Ishikawa (cell line): ENCODE results near the gene TRIO.

Experiments used
- CEBPB ChIP-seq: IDR thresholded peaks from 2 replicates; pipeline ENCODE4 v1.6.1; 2012
- CREB1 ChIP-seq: IDR thresholded peaks from 2 replicates; pipeline ENCODE4 v1.6.1; 2012; ENCODE audit warnings: low read depth
- EGR1 ChIP-seq: IDR thresholded peaks from 2 replicates; pipeline ENCODE4 v1.6.1; 2012
- EP300 ChIP-seq: IDR thresholded peaks from 2 replicates; pipeline ENCODE4 v1.6.1; 2012; ENCODE audit warnings: borderline replicate concordance
- FOXM1 ChIP-seq: IDR thresholded peaks from 2 replicates; pipeline ENCODE4 v1.6.1; 2012; ENCODE audit warnings: low read depth, borderline replicate concordance
- MAX ChIP-seq: IDR thresholded peaks from 2 replicates; pipeline ENCODE4 v1.6.1; 2012
- NFIC ChIP-seq: IDR thresholded peaks from 2 replicates; pipeline ENCODE4 v1.6.1; 2012
- RAD21 ChIP-seq: IDR thresholded peaks from 2 replicates; pipeline ENCODE4 v1.6.1; 2012; ENCODE audit warnings: low read depth
- REST ChIP-seq: IDR thresholded peaks from 2 replicates; pipeline ENCODE4 v1.6.1; 2012; ENCODE audit warnings: low read depth, mild to moderate bottlenecking
- TAF1 ChIP-seq: IDR thresholded peaks from 2 replicates; pipeline ENCODE4 v1.6.1; 2012; ENCODE audit warnings: low read depth, mild to moderate bottlenecking
- TCF12 ChIP-seq: IDR thresholded peaks from 2 replicates; pipeline ENCODE4 v1.6.1; 2012; ENCODE audit warnings: low read depth
- TEAD4 ChIP-seq: IDR thresholded peaks from 2 replicates; pipeline ENCODE4 v1.6.1; 2012
- USF1 ChIP-seq: IDR thresholded peaks from 2 replicates; pipeline ENCODE4 v1.6.1; 2012
- YY1 ChIP-seq: IDR thresholded peaks from 2 replicates; pipeline ENCODE4 v1.6.1; 2012; ENCODE audit warnings: low read depth
- ZBTB7A ChIP-seq: IDR thresholded peaks from 2 replicates; pipeline ENCODE4 v1.6.1; 2012; ENCODE audit warnings: low read depth

TRIO gene

GRCh38 chr5:14184082-14184481, 40.9 kb downstream of the TRIO start:
- TF ChIP-seq TAF1 (no peak), CEBPB (no peak), TEAD4 (no peak), TCF12 (no peak), ZBTB7A (no peak), EP300 (no peak), FOXM1 (no peak), USF1 (no peak), NFIC (no peak), MAX (no peak), EGR1 (no peak), REST (no peak), YY1 (no peak), CREB1 (no peak), RAD21 (no peak)

- TF ChIP-seq RAD21 = no peak
- TF ChIP-seq MAX = no peak
- no peak for TF ChIP-seq EGR1
- TF ChIP-seq ZBTB7A = no peak
- no peak for TF ChIP-seq USF1
- TF ChIP-seq TAF1 = no peak
- TF ChIP-seq CREB1 = no peak
- TF ChIP-seq FOXM1 = no peak
- TF ChIP-seq TCF12 = no peak
- no peak for TF ChIP-seq TEAD4
- no peak for TF ChIP-seq YY1
- no peak for TF ChIP-seq EP300
- no peak for TF ChIP-seq REST
- TF ChIP-seq CEBPB = no peak
Observed at GRCh38 chr5:14184725-14185124, 41.6 kb downstream of the TRIO start.

- no peak for TF ChIP-seq FOXM1
- TF ChIP-seq TEAD4 = no peak
- no peak for TF ChIP-seq YY1
- no peak for TF ChIP-seq EP300
- no peak for TF ChIP-seq EGR1
- no peak for TF ChIP-seq TAF1
- TF ChIP-seq REST = no peak
- no peak for TF ChIP-seq CEBPB
Observed at GRCh38 chr5:14185326-14186058, 42.4 kb downstream of the TRIO start.

- TF ChIP-seq FOXM1 = no peak
- no peak for TF ChIP-seq TCF12
- TF ChIP-seq USF1 = no peak
- no peak for TF ChIP-seq EP300
- TF ChIP-seq CREB1 = no peak
- TF ChIP-seq CEBPB = no peak
- no peak for TF ChIP-seq NFIC
Observed at GRCh38 chr5:14186059-14186830, 43.1 kb downstream of the TRIO start.
